H1 (cell line): ENCODE measurements around the gene ZNF576. TPM values are rescaled to one million over a fixed set of nuclear protein-coding genes. Genes with fewer than 3 reads are reported as not detected.
"Not testable (repeated sequence)": the region's sequence is repeated elsewhere in the genome, so short reads cannot be mapped to it uniquely, and the experiment has no call there.

ENCODE experiments used
- CTCF ChIA-PET: fragments of 300-600 bp; sonication (Branson Sonifier 250); formaldehyde crosslinking; loops from one replicate; lab custom pipeline; 2021; ENCODE audit not compliant: partially characterized antibody; lab: Charles Lee
- POLR2A ChIA-PET: fragments of 300-600 bp; sonication (Branson Sonifier 250); formaldehyde crosslinking; loops from one replicate; lab custom pipeline; 2021; ENCODE audit warnings: inconsistent platforms; ENCODE audit not compliant: partially characterized antibody; lab: Charles Lee
- DNase-seq, 2 experiments: peaks; one replicate each; pipeline versions ENCODE4 v3.0.0 to v3.0.0-alpha.2; 2010 to 2022; ENCODE audit warnings: low spot score in 2 of 2, low read depth in 1 of 2, mixed read lengths in 1 of 2
- FAIRE-seq: peaks from 2 replicates; lab custom pipeline; 2011; peaks lifted over from hg19 to GRCh38; lab: Jason Lieb, UNC
- H2AFZ ChIP-seq: 2 replicates; pipeline ENCODE4 v1.8.1; 2012; ENCODE audit warnings: low read length, inconsistent platforms
- H2AK5ac ChIP-seq: 2 replicates; pipeline ENCODE4 v1.6.1; 2013; ENCODE audit warnings: low read depth, low read length
- H2BK120ac ChIP-seq: replicated peaks from 2 replicates; pipeline ENCODE3; 2013; ENCODE audit warnings: low read depth, low read length, inconsistent platforms
- H2BK12ac ChIP-seq: 2 replicates; pipeline ENCODE4 v1.6.1; 2013; ENCODE audit warnings: low read depth, low read length
- H2BK15ac ChIP-seq: 2 replicates; pipeline ENCODE4 v1.6.1; 2013; ENCODE audit warnings: low read length
- H2BK20ac ChIP-seq: 2 replicates; pipeline ENCODE4 v1.6.1; 2013; ENCODE audit warnings: low read length
- H2BK5ac ChIP-seq: 2 replicates; pipeline ENCODE4 v1.6.1; 2013; ENCODE audit warnings: low read depth, low read length
- H3K14ac ChIP-seq: 2 replicates; pipeline ENCODE4 v1.6.1; 2013; ENCODE audit warnings: inconsistent platforms; ENCODE audit not compliant: insufficient read length
- H3K18ac ChIP-seq: 2 replicates; pipeline ENCODE4 v1.6.1; 2013; ENCODE audit warnings: low read length; ENCODE audit errors: extremely low read depth
- H3K23ac ChIP-seq: 2 replicates; pipeline ENCODE4 v1.6.1; 2013; ENCODE audit warnings: inconsistent platforms; ENCODE audit not compliant: insufficient read length
- H3K23me2 ChIP-seq: 2 replicates; pipeline ENCODE4 v1.6.1; 2013; ENCODE audit warnings: low read depth, low read length
- H3K27ac ChIP-seq: 2 replicates; pipeline ENCODE4 v1.6.1; 2011; ENCODE audit warnings: low read depth, low read length, inconsistent platforms
- H3K27me3 ChIP-seq, 4 experiments: replicated peaks in 1 of 4; 1 replicate in 1 of 4; 2 replicates in 3 of 4; pipeline versions ENCODE4 v1.6.1 to v1.8.1; 2011 to 2013; ENCODE audit warnings: low read length in 3 of 4, mild to moderate bottlenecking in 3 of 4, inconsistent platforms in 2 of 4, mixed read lengths in 2 of 4, moderate library complexity in 1 of 4; ENCODE audit not compliant: control insufficient read depth in 3 of 4, insufficient read depth in 3 of 4; ENCODE audit errors: extremely low read depth in 1 of 4
- H3K36me3 ChIP-seq, 4 experiments: 2 replicates each; pipeline versions ENCODE4 v1.6.1 to v1.8.1; 2011 to 2013; ENCODE audit warnings: mild to moderate bottlenecking in 4 of 4, low read length in 3 of 4, moderate library complexity in 2 of 4, control low read depth in 1 of 4, inconsistent platforms in 1 of 4; ENCODE audit not compliant: insufficient read depth in 4 of 4, control insufficient read depth in 2 of 4
- H3K4ac ChIP-seq: replicated peaks from 2 replicates; pipeline ENCODE3; 2013; ENCODE audit warnings: low read length, low read depth, mixed read lengths, inconsistent platforms; ENCODE audit not compliant: insufficient read length
- H3K4me1 ChIP-seq, 4 experiments: replicated peaks in 1 of 4; 1 replicate in 1 of 4; 2 replicates in 3 of 4; pipeline versions ENCODE4 v1.6.1 to v1.8.1; 2011 to 2013; ENCODE audit warnings: low read length in 3 of 4, inconsistent platforms in 2 of 4, mixed read lengths in 1 of 4; ENCODE audit not compliant: insufficient read depth in 4 of 4, control insufficient read depth in 3 of 4
- H3K4me2 ChIP-seq, 2 experiments: 2 replicates each; pipeline versions ENCODE4 v1.6.1 to v1.8.1; 2011 to 2013; ENCODE audit warnings: low read depth in 2 of 2, low read length in 2 of 2, control low read depth in 1 of 2, inconsistent platforms in 1 of 2, mild to moderate bottlenecking in 1 of 2; ENCODE audit not compliant: insufficient read depth in 1 of 2
- H3K4me3 ChIP-seq, 4 experiments: fragments of 200-600, 300-600 bp in 1 of 4; sonication (generic), shearing (Covaris generic), sonication (Bioruptor Twin) in 1 of 4; 2 replicates each; pipeline versions ENCODE4 v1.5.1 to v1.8.1; 2011 to 2016; ENCODE audit warnings: low read length in 4 of 4, low read depth in 3 of 4, control low read depth in 2 of 4, inconsistent platforms in 2 of 4, mild to moderate bottlenecking in 2 of 4, mixed read lengths in 1 of 4, moderate library complexity in 1 of 4; ENCODE audit not compliant: insufficient read depth in 2 of 4; ENCODE audit errors: extremely low read depth in 1 of 4
- H3K56ac ChIP-seq: replicated peaks from 2 replicates; pipeline ENCODE3; 2013; ENCODE audit warnings: low read depth, mild to moderate bottlenecking, mixed read lengths, low read length, inconsistent platforms; ENCODE audit not compliant: insufficient read length
- H3K79me1 ChIP-seq: 2 replicates; pipeline ENCODE4 v1.6.1; 2013; ENCODE audit warnings: low read depth, low read length, control low read depth
- H3K79me2 ChIP-seq, 2 experiments: 2 replicates each; pipeline versions ENCODE4 v1.6.1 to v1.8.1; 2012 to 2013; ENCODE audit warnings: low read length in 2 of 2, mild to moderate bottlenecking in 2 of 2, inconsistent platforms in 1 of 2; ENCODE audit not compliant: insufficient read depth in 2 of 2, control insufficient read depth in 1 of 2
- H3K9ac ChIP-seq, 4 experiments: replicated peaks in 1 of 4; 1 replicate in 1 of 4; 2 replicates in 3 of 4; pipeline versions ENCODE4 v1.6.1 to v1.8.1; 2011 to 2013; ENCODE audit warnings: low read depth in 3 of 4, low read length in 3 of 4, control low read depth in 2 of 4, mild to moderate bottlenecking in 2 of 4, moderate library complexity in 2 of 4, inconsistent platforms in 1 of 4; ENCODE audit errors: extremely low read depth in 1 of 4
- H3K9me3 ChIP-seq, 2 experiments: 2 replicates each; pipeline versions ENCODE4 v1.6.1 to v1.8.1; 2012 to 2013; ENCODE audit warnings: mild to moderate bottlenecking in 2 of 2, moderate library complexity in 2 of 2, control low read depth in 1 of 2, inconsistent platforms in 1 of 2, low read depth in 1 of 2, low read length in 1 of 2, mixed read lengths in 1 of 2; ENCODE audit not compliant: insufficient read depth in 2 of 2
- H4K20me1 ChIP-seq, 2 experiments: replicated peaks in 1 of 2; 2 replicates each; pipeline versions ENCODE3 to v1.8.1; 2011 to 2013; ENCODE audit warnings: inconsistent platforms in 2 of 2, low read length in 2 of 2, mild to moderate bottlenecking in 1 of 2; ENCODE audit not compliant: insufficient read depth in 2 of 2, control insufficient read depth in 1 of 2
- H4K5ac ChIP-seq: 2 replicates; pipeline ENCODE4 v1.6.1; 2013; ENCODE audit warnings: low read length, low read depth, mixed read lengths, inconsistent platforms; ENCODE audit not compliant: insufficient read length
- H4K8ac ChIP-seq: 2 replicates; pipeline ENCODE4 v1.8.0; 2013; ENCODE audit warnings: mild to moderate bottlenecking, moderate library complexity, low read length, inconsistent platforms; ENCODE audit not compliant: insufficient read depth; ENCODE audit errors: extremely low read depth
- H4K91ac ChIP-seq: replicated peaks from 2 replicates; pipeline ENCODE3; 2013; ENCODE audit warnings: low read length, mixed read lengths, inconsistent platforms; ENCODE audit not compliant: insufficient read length
- WGBS, 2 experiments: shearing (Covaris generic) in 1 of 2; methylation state at CpG; one replicate each; pipeline versions ENCODE4 v1.1.6 to v1.1.7; 2013 to 2015; ENCODE audit warnings: low lambda C conversion rate in 2 of 2, mixed read lengths in 2 of 2, inconsistent platforms in 1 of 2, low coverage in 1 of 2, missing lambda C conversion rate in 1 of 2; ENCODE audit not compliant: insufficient replicate concordance in 2 of 2, insufficient coverage in 1 of 2, insufficient read length in 1 of 2; ENCODE audit errors: extremely low coverage in 1 of 2, missing lambda C conversion rate in 1 of 2; 5-methylcytosine and 5-hydroxymethylcytosine counted together
- polyA plus RNA-seq, 7 experiments: library from polyadenylated mRNA; depleted of rRNA in 3 of 7; stranded (reverse) in 5 of 7; unstranded in 2 of 7; fragments of >200 nt in 5 of 7; fragments of 200-250 nt in 2 of 7; gene quantifications; 1 replicate in 5 of 7; 2 replicates in 1 of 7; 4 replicates in 1 of 7; pipeline versions ENCODE4 v1.2.1 to v1.2.3, GENCODE V29; 2011 to 2013; ENCODE audit warnings: missing spikeins in 2 of 7, mixed read lengths in 2 of 7
- total RNA-seq: library from RNA; stranded (reverse); fragmentation: NEBNext Ultra II Directional; extraction: Animal tissue kit (Norgen Biotek cat#: 25700); gene quantifications from 2 replicates; pipeline ENCODE4 v1.2.1, GENCODE V29; 2021

The ZNF576 gene
- total and polyA plus RNA-seq, 2 of the 8 experiments (the other 6 are each of a cell fraction or from before 2014, with no cell fraction given) = 13.6 to 32.4 TPM

GRCh38 chr19:43600326-43600725 lies 3.9 kb downstream of the ZNF576 start:
- not testable (repeated sequence) for H3K4ac ChIP-seq, H4K8ac ChIP-seq, H2BK20ac ChIP-seq, H2BK12ac ChIP-seq, H2AK5ac ChIP-seq, H4K20me1 ChIP-seq, H3K4me3 ChIP-seq, H3K79me1 ChIP-seq, H2AFZ ChIP-seq, DNase-seq, H3K14ac ChIP-seq, H3K27me3 ChIP-seq, H2BK120ac ChIP-seq, H3K23ac ChIP-seq, H4K5ac ChIP-seq, H3K18ac ChIP-seq, H3K27ac ChIP-seq, H2BK15ac ChIP-seq, H3K56ac ChIP-seq, H3K4me2 ChIP-seq, H3K9ac ChIP-seq, FAIRE-seq, H3K9me3 ChIP-seq, H3K4me1 ChIP-seq, H3K36me3 ChIP-seq, H4K91ac ChIP-seq, H2BK5ac ChIP-seq
- Histone ChIP-seq H3K23me2 (peaks cover 10% of the 10 kb centered on the region; the same call in 1 of the 2 replicates), H3K79me2 (peaks cover 5 to 20% of the 10 kb centered on the region in 2 experiments)
- ChIA-PET POLR2A (interaction anchor here (1.0 to 1.8 kb wide), 3 partner anchors 13 to 17 kb away, joined by 3 to 6 read pairs (median 4); no protein-coding TSS in a partner anchor), CTCF (interaction anchor here (0.8 to 1.9 kb wide), 13 partner anchors 18 to 153 kb away, joined by 3 to 9 read pairs (median 4); no protein-coding TSS in a partner anchor)
- 86% methylated on average over 5 of the region's 5 CpGs; no CpG with 5 or more reads in 1 of the 2 experiments for WGBS, 2 experiments
